ENCODE measurements around the gene KRTAP12-2.

GRCh38 chr21:44710294-44710665, 43.6 kb upstream of the KRTAP12-2 start:
- TF ChIP-seq MXD4 (CRISPR knock-in tag; IDR thresholded peaks at IDR 0.05; ENCODE audit: borderline replicate concordance), result no peak
- no peak for TF ChIP-seq CTCF (IDR thresholded peaks at IDR 0.05)
- TF ChIP-seq ATF3 (CRISPR knock-in tag; conservative IDR thresholded peaks at IDR 0.05), result no peak
- no peak for TF ChIP-seq GABPB1 (CRISPR knock-in tag; IDR thresholded peaks at IDR 0.05)
- TF ChIP-seq SP1 (CRISPR knock-in tag; conservative IDR thresholded peaks at IDR 0.05), result no peak
- no peak for TF ChIP-seq ELF4 (CRISPR knock-in tag; IDR thresholded peaks at IDR 0.05; ENCODE audit: low read depth)
- no peak for TF ChIP-seq AFF4 (CRISPR knock-in tag; IDR thresholded peaks at IDR 0.05; ENCODE audit: borderline replicate concordance)
- no peak for TF ChIP-seq IRF1 (CRISPR knock-in tag; IDR thresholded peaks at IDR 0.05)
- TF ChIP-seq GRHL2 (CRISPR knock-in tag; IDR thresholded peaks at IDR 0.05; ENCODE audit: insufficient replicate concordance, severe bottlenecking), result no peak
- no peak for TF ChIP-seq ZNF317 (CRISPR knock-in tag; IDR thresholded peaks at IDR 0.05; ENCODE audit: borderline replicate concordance, low read depth)
- TF ChIP-seq ATF6 (CRISPR knock-in tag; IDR thresholded peaks at IDR 0.05), result no peak
